Measurements from ENCODE around the gene ATR. TPM values are rescaled to one million over a fixed set of nuclear protein-coding genes. Genes with fewer than 3 reads are reported as not detected.
A peak's percentile ranks its signal among the peaks of the same experiment; 100 is the strongest.

Gene ATR
- total and polyA plus RNA-seq, 9 of the 15 experiments (the other 6 are each of a cell fraction or from before 2014, with no cell fraction given): 18.0 to 37.8 (median 23.2) TPM

- TF ChIP-seq, protein P1, sequence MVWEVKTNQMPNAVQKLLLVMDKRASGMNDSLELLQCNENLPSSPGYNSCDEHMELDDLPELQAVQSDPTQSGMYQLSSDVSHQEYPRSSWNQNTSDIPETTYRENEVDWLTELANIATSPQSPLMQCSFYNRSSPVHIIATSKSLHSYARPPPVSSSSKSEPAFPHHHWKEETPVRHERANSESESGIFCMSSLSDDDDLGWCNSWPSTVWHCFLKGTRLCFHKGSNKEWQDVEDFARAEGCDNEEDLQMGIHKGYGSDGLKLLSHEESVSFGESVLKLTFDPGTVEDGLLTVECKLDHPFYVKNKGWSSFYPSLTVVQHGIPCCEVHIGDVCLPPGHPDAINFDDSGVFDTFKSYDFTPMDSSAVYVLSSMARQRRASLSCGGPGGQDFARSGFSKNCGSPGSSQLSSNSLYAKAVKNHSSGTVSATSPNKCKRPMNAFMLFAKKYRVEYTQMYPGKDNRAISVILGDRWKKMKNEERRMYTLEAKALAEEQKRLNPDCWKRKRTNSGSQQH (CRISPR knock-in tag; IDR thresholded peaks at IDR 0.05): no peak
- TF ChIP-seq CSDE1 (IDR thresholded peaks at IDR 0.05): no peak
- TF ChIP-seq, protein P2, sequence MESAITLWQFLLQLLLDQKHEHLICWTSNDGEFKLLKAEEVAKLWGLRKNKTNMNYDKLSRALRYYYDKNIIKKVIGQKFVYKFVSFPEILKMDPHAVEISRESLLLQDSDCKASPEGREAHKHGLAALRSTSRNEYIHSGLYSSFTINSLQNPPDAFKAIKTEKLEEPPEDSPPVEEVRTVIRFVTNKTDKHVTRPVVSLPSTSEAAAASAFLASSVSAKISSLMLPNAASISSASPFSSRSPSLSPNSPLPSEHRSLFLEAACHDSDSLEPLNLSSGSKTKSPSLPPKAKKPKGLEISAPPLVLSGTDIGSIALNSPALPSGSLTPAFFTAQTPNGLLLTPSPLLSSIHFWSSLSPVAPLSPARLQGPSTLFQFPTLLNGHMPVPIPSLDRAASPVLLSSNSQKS (CRISPR knock-in tag; IDR thresholded peaks at IDR 0.05): no peak
- TF ChIP-seq ZNF354B (CRISPR knock-in tag; IDR thresholded peaks at IDR 0.05): no peak
- peak; percentile 92 for TF ChIP-seq ZBTB17 (CRISPR knock-in tag; IDR thresholded peaks at IDR 0.05)
- TF ChIP-seq ELF1 (tag; IDR thresholded peaks at IDR 0.05): peak; percentile 99
- TF ChIP-seq TOE1 (IDR thresholded peaks at IDR 0.05; ENCODE audit: borderline replicate concordance): peak; percentile 98
- TF ChIP-seq TOE1 (CRISPR knock-in tag; IDR thresholded peaks at IDR 0.05; ENCODE audit: borderline replicate concordance, low read depth): peak; percentile 42; the same call in 1 of the 2 replicates
- no peak for TF ChIP-seq HDAC6 (IDR thresholded peaks at IDR 0.05; ENCODE audit: low read depth, low read length)
- TF ChIP-seq ARID2 (IDR thresholded peaks at IDR 0.05): no peak
- no peak for TF ChIP-seq TAL1 (IDR thresholded peaks at IDR 0.05)
- TF ChIP-seq ZNF121 (CRISPR knock-in tag; conservative IDR thresholded peaks at IDR 0.05): peak; percentile 33
- TF ChIP-seq ZNF785 (CRISPR knock-in tag; IDR thresholded peaks at IDR 0.05): no peak
- TF ChIP-seq TRIM25 (IDR thresholded peaks at IDR 0.05; ENCODE audit: borderline replicate concordance): no peak
- TF ChIP-seq CHD1 (IDR thresholded peaks at IDR 0.05; ENCODE audit: low read length): no peak
- TF ChIP-seq CHD4 (IDR thresholded peaks at IDR 0.05; ENCODE audit: insufficient read depth, insufficient replicate concordance, low read depth, low read length, poor library complexity, severe bottlenecking): no peak
- TF ChIP-seq NFRKB (IDR thresholded peaks at IDR 0.05; ENCODE audit: low read depth): peak; percentile 76
- peak; percentile 46; the same call in 1 of the 2 replicates for TF ChIP-seq RAD51 (IDR thresholded peaks at IDR 0.05; ENCODE audit: borderline replicate concordance, low read depth)
- no peak for TF ChIP-seq ZNF507 (tag; conservative IDR thresholded peaks at IDR 0.05)
- TF ChIP-seq, protein P3, sequence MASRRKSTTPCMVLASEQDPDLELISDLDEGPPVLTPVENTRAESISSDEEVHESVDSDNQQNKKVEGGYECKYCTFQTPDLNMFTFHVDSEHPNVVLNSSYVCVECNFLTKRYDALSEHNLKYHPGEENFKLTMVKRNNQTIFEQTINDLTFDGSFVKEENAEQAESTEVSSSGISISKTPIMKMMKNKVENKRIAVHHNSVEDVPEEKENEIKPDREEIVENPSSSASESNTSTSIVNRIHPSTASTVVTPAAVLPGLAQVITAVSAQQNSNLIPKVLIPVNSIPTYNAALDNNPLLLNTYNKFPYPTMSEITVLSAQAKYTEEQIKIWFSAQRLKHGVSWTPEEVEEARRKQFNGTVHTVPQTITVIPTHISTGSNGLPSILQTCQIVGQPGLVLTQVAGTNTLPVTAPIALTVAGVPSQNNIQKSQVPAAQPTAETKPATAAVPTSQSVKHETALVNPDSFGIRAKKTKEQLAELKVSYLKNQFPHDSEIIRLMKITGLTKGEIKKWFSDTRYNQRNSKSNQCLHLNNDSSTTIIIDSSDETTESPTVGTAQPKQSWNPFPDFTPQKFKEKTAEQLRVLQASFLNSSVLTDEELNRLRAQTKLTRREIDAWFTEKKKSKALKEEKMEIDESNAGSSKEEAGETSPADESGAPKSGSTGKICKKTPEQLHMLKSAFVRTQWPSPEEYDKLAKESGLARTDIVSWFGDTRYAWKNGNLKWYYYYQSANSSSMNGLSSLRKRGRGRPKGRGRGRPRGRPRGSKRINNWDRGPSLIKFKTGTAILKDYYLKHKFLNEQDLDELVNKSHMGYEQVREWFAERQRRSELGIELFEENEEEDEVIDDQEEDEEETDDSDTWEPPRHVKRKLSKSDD (conservative IDR thresholded peaks at IDR 0.05; ENCODE audit: low read length): 0 out of 2 replicates have a peak, but pooled peaks have one; percentile 41
- TF ChIP-seq ZNF584 (CRISPR knock-in tag; IDR thresholded peaks at IDR 0.05; ENCODE audit: low read depth): no peak
- peak; percentile 27; the same call in 1 of the 2 replicates for TF ChIP-seq NCOA6 (IDR thresholded peaks at IDR 0.05)
Measured at GRCh38 chr3:142578329-142579223, at the start of gene ATR (continued).
